Prostate gland (tissue), 2 donors: ENCODE results near the gene MAGEA2. TPM values are rescaled to one million over a fixed set of nuclear protein-coding genes. Genes with fewer than 3 reads are reported as not detected.
"Not testable (repeated sequence)": the region's sequence is repeated elsewhere in the genome, so short reads cannot be mapped to it uniquely, and the experiment has no call there.

ENCODE experiments used
- DNase-seq: peaks from one replicate; pipeline ENCODE4 v3.0.0-alpha.2; 2019; ENCODE audit warnings: low spot score
- H3K27ac ChIP-seq, 2 donors: fragments of 200-600 bp; sonication (generic); 2 replicates each; pipeline ENCODE4 v1.5.1; 2017 to 2019
- H3K27me3 ChIP-seq: fragments of 200-600 bp; sonication (generic); replicated peaks from 2 replicates; pipeline ENCODE4 v1.5.1; 2019; ENCODE audit not compliant: insufficient read depth
- H3K36me3 ChIP-seq, 2 donors: fragments of 200-600 bp; sonication (generic); 1 replicate in 1 of 2; 2 replicates in 1 of 2; pipeline versions ENCODE4 v1.5.1 to v1.8.1; 2017 to 2019
- H3K4me1 ChIP-seq: fragments of 200-600 bp; sonication (generic); replicated peaks from 2 replicates; pipeline ENCODE4 v1.5.1; 2019
- H3K4me3 ChIP-seq, 2 donors: fragments of 200-600 bp; sonication (generic); 2 replicates each; pipeline ENCODE4 v1.5.1; 2017 to 2019
- H3K9me3 ChIP-seq: fragments of 200-600 bp; sonication (generic); 2 replicates; pipeline ENCODE4 v1.5.1; 2017
- CTCF ChIP-seq, 4 experiments: fragments of 200-600 bp in 2 of 4; fragments of 450-650 bp in 2 of 4; sonication (generic) in 2 of 4; IDR thresholded peaks; 1 replicate in 3 of 4; 2 replicates in 1 of 4; pipeline ENCODE4 v1.5.1; 2016 to 2019; ENCODE audit warnings: antibody characterized with exemption in 4 of 4, mild to moderate bottlenecking in 2 of 4, moderate library complexity in 2 of 4
- POLR2A ChIP-seq: fragments of 450-650 bp; IDR thresholded peaks from one replicate; pipeline ENCODE4 v1.6.1; 2016; ENCODE audit warnings: antibody characterized with exemption, mild to moderate bottlenecking
- POLR2AphosphoS5 ChIP-seq: sonication (generic); formaldehyde crosslinking; IDR thresholded peaks from one replicate; pipeline ENCODE4 v1.6.1; 2017; ENCODE audit warnings: antibody characterized with exemption
- WGBS: methylation state at CpG from one replicate; pipeline ENCODE4 v1.1.5; 2018; 5-methylcytosine and 5-hydroxymethylcytosine counted together
- intact Hi-C: fragments of 100-400 bp; cut with DNase I; formaldehyde crosslinking; loops from one replicate; pipeline ENCODE4 v1.14.2; 2022
- total RNA-seq, 2 donors: library from RNA; depleted of rRNA; stranded (reverse); fragments of >200 nt; gene quantifications; one replicate each; pipeline ENCODE4 v1.1.0, GENCODE V29; 2016

MAGEA2 gene
- total RNA-seq, 2 donors from 2014 or later: 7.8 TPM; not detected in 1

GRCh38 chrX:152738560-152738959 lies 15.1 kb downstream of the MAGEA2 start:
- DNase-seq: no peak
- H3K4me3 ChIP-seq: no peak overlapping the region
- TF ChIP-seq POLR2A: no peak
- TF ChIP-seq POLR2AphosphoS5: no peak
- TF ChIP-seq CTCF (IDR thresholded peaks at IDR 0.05): no peak
- no peaks in the 10 kb centered on the region for H3K36me3 ChIP-seq
- H3K27ac ChIP-seq: no peak overlapping the region
- H3K9me3 ChIP-seq: no peaks in the 10 kb centered on the region
- no peaks in the 10 kb centered on the region for H3K27me3 ChIP-seq
- no peaks in the 10 kb centered on the region for H3K4me1 ChIP-seq
- 98% methylated on average over 5 of the region's 5 CpGs for whole genome bisulfite sequencing
- intact Hi-C loops: no loop called here

DNA sequence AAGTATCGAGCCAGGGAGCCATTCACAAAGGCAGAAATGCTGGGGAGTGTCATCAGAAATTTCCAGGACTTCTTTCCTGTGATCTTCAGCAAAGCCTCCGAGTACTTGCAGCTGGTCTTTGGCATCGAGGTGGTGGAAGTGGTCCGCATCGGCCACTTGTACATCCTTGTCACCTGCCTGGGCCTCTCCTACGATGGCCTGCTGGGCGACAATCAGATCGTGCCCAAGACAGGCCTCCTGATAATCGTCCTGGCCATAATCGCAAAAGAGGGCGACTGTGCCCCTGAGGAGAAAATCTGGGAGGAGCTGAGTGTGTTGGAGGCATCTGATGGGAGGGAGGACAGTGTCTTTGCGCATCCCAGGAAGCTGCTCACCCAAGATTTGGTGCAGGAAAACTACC lies 17.1 kb downstream of the MAGEA2 start:
- not testable (repeated sequence) for H3K9me3 ChIP-seq

DNA sequence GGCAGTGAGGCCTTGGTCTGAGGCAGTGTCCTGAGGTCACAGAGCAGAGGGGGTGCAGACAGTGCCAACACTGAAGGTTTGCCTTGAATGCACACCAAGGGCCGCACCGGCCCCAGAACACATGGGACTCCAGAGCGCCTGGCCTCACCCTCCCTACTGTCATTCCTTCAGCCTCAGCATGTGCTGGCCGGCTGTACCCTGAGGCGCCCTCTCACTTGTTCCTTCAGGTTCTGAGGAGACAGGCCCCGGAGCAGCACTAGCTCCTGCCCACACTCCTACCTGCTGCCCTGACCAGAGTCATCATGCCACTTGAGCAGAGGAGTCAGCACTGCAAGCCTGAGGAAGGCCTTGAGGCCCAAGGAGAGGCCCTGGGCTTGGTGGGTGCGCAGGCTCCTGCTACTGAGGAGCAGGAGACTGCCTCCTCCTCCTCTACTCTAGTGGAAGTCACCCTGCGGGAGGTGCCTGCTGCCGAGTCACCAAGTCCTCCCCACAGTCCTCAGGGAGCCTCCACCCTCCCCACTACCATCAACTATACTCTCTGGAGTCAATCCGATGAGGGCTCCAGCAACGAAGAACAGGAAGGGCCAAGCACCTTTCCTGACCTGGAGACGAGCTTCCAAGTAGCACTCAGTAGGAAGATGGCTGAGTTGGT lies 17.7 kb downstream of the MAGEA2 start:
- H3K9me3 ChIP-seq: no peaks in the 10 kb centered on the region
- no peak for TF ChIP-seq CTCF (IDR thresholded peaks at IDR 0.05)
- TF ChIP-seq POLR2A: no peak
- no peak for TF ChIP-seq POLR2AphosphoS5
- no peaks in the 10 kb centered on the region for H3K36me3 ChIP-seq
- H3K4me3 ChIP-seq: no peak overlapping the region
- no peaks in the 10 kb centered on the region for H3K27me3 ChIP-seq
- no peak overlapping the region for H3K27ac ChIP-seq
- intact Hi-C loops: no loop called here
- 96% methylated on average over 6 of the region's 12 CpGs for WGBS
- no peak for DNase-seq
- no peaks in the 10 kb centered on the region for H3K4me1 ChIP-seq

More for the DNA sequence above, 17.1 kb downstream of the MAGEA2 start:
- H3K27me3 ChIP-seq, H3K4me1 ChIP-seq, H3K36me3 ChIP-seq, H3K27ac ChIP-seq, intact Hi-C loops, DNase-seq, H3K4me3 ChIP-seq: not testable (repeated sequence)
- WGBS: 86% methylated on average over 5 of the region's 12 CpGs

DNA sequence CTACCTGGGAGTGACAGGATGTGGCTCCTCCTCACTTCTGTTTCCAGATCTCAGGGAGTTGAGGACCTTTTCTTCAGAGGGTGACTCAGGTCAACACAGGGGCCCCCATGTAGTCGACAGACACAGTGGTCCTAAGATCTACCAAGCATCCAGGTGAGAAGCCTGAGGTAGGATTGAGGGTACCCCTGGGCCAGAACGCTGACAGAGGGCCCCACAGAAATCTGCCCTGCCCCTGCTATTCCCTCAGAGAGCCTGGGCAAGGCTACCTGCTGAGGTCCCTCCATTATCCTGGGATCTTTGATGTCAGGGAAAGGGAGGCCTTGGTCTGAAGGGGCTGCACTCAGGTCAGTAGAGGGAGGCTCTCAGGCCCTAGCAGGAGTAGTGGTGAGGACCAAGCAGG lies 18.5 kb downstream of the MAGEA2 start:
- Histone ChIP-seq H3K4me1 (no peaks in the 10 kb centered on the region), H3K4me3 (no peak overlapping the region), H3K36me3 (no peaks in the 10 kb centered on the region), H3K9me3 (no peaks in the 10 kb centered on the region), H3K27ac (no peak overlapping the region), H3K27me3 (no peaks in the 10 kb centered on the region)
- DNase-seq: no peak
- WGBS: 90% methylated on average over 2 of the region's 2 CpGs
- intact Hi-C loops: no loop called here
- TF ChIP-seq POLR2A: no peak
- TF ChIP-seq POLR2AphosphoS5: no peak
- no peak for TF ChIP-seq CTCF (IDR thresholded peaks at IDR 0.05)

- DNase-seq, H3K4me3 ChIP-seq, H3K36me3 ChIP-seq, H3K27me3 ChIP-seq, H3K9me3 ChIP-seq, H3K27ac ChIP-seq, H3K4me1 ChIP-seq, intact Hi-C loops: not testable (repeated sequence)
- WGBS: 94% methylated on average over 21 of the region's 22 CpGs
Measured at GRCh38 chrX:152734143-152734858, 19.3 kb downstream of the MAGEA2 start.
